SU-DHL-6 (cell line): ENCODE results near the gene ERG.

ENCODE experiments used
- EZH2phosphoT487 ChIP-seq: fragments of 200-600 bp; sonication (generic), shearing (Covaris generic); conservative IDR thresholded peaks from 2 replicates; pipeline ENCODE4 v1.6.1; 2018; ENCODE audit warnings: mild to moderate bottlenecking, antibody characterized with exemption, low read length, moderate library complexity, mixed read lengths
- TF ChIP-seq, protein P1 (sequence below): fragments of 200-600 bp; sonication (generic); IDR thresholded peaks from one replicate; pipeline ENCODE4 v1.5.1; 2017; ENCODE audit warnings: antibody characterized with exemption, mild to moderate bottlenecking, low read length, moderate library complexity; ENCODE audit not compliant: insufficient read depth, poor library complexity, severe bottlenecking

DNA sequence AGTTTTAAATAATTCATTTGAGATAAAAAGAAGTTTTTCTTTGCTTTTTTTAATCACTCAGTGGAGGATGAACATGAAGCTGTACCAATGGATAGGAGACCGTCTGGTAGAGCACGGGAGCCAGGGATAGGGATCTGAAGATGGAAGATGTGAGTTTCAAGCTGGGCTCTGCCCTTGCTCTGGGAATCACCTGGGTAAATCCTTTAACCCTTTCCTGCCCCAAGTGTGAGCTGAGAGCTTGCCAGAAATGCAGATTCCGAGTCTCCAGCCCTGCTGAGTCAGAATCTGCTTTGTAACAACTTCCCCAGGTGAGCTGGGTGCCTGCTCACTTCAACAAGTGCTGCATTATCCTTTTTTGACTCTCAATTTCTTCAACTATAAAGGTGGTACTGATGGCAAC lies 44.1 kb downstream of the ERG start:
- TF ChIP-seq, protein P1, sequence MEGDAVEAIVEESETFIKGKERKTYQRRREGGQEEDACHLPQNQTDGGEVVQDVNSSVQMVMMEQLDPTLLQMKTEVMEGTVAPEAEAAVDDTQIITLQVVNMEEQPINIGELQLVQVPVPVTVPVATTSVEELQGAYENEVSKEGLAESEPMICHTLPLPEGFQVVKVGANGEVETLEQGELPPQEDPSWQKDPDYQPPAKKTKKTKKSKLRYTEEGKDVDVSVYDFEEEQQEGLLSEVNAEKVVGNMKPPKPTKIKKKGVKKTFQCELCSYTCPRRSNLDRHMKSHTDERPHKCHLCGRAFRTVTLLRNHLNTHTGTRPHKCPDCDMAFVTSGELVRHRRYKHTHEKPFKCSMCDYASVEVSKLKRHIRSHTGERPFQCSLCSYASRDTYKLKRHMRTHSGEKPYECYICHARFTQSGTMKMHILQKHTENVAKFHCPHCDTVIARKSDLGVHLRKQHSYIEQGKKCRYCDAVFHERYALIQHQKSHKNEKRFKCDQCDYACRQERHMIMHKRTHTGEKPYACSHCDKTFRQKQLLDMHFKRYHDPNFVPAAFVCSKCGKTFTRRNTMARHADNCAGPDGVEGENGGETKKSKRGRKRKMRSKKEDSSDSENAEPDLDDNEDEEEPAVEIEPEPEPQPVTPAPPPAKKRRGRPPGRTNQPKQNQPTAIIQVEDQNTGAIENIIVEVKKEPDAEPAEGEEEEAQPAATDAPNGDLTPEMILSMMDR = no peak
- no peak for TF ChIP-seq EZH2phosphoT487
